ENCODE measurements around the gene RASGRP2.

Gene RASGRP2

GRCh38 chr11:64720640-64721358, 23.1 kb downstream of the RASGRP2 start:
- TF ChIP-seq, protein P1, sequence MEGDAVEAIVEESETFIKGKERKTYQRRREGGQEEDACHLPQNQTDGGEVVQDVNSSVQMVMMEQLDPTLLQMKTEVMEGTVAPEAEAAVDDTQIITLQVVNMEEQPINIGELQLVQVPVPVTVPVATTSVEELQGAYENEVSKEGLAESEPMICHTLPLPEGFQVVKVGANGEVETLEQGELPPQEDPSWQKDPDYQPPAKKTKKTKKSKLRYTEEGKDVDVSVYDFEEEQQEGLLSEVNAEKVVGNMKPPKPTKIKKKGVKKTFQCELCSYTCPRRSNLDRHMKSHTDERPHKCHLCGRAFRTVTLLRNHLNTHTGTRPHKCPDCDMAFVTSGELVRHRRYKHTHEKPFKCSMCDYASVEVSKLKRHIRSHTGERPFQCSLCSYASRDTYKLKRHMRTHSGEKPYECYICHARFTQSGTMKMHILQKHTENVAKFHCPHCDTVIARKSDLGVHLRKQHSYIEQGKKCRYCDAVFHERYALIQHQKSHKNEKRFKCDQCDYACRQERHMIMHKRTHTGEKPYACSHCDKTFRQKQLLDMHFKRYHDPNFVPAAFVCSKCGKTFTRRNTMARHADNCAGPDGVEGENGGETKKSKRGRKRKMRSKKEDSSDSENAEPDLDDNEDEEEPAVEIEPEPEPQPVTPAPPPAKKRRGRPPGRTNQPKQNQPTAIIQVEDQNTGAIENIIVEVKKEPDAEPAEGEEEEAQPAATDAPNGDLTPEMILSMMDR (IDR thresholded peaks at IDR 0.05; ENCODE audit: low read depth, low read length, missing control alignments), result no peak
- H3K36me3 ChIP-seq (replicated peaks), result no peaks in the 10 kb centered on the region
- DNase-seq, result no peak
- peaks cover 28% of the 10 kb centered on the region for H3K27me3 ChIP-seq (replicated peaks)
- in situ Hi-C loops (cut with HindIII; ENCODE audit: low pct_ligation_motif_present, low sequenced_read_pairs), result no loop called here
- no peak overlapping the region for H3K27ac ChIP-seq
- no peak overlapping the region for H3K4me3 ChIP-seq (ENCODE audit: low read depth, low read length)

- H3K27me3 ChIP-seq (replicated peaks), result peaks cover 34% of the 10 kb centered on the region
Measured at GRCh38 chr11:64720167-64720566, 23.8 kb downstream of the RASGRP2 start.

DNA sequence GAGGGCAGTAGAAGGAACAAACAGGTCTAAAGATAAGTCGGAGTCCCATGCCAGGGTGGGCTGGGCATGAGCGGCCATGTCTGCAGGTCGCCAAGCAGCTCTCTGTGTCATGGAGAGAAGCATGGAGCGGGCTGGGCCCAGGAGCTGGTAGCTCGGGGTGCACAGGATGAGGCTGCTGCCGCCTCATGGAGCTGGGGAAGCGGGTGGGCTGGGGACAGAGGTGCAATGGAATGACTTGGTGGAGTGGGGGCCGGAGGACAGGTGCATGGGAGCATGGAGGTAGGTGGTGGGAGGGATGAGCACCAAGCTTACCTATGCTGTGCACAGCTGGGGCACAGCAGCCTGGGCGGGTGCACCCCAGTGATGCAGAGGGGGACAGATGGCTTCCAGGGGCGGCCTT, 24.5 kb downstream of the RASGRP2 start:
- in situ Hi-C loops (cut with HindIII; ENCODE audit: low pct_ligation_motif_present, low sequenced_read_pairs), result no loop called here
- Histone ChIP-seq H3K27ac (no peak overlapping the region), H3K4me3 (ENCODE audit: low read depth, low read length) (no peak overlapping the region), H3K27me3 (replicated peaks) (peaks cover 40% of the 10 kb centered on the region), H3K36me3 (replicated peaks) (no peaks in the 10 kb centered on the region)
- DNase-seq, result no peak
- TF ChIP-seq, protein P1 (IDR thresholded peaks at IDR 0.05; ENCODE audit: low read depth, low read length, missing control alignments), result no peak

More at GRCh38 chr11:64720167-64720566, 23.8 kb downstream of the RASGRP2 start:
- TF ChIP-seq, protein P1 (IDR thresholded peaks at IDR 0.05; ENCODE audit: low read depth, low read length, missing control alignments), result no peak
- H3K36me3 ChIP-seq (replicated peaks), result no peaks in the 10 kb centered on the region
- in situ Hi-C loops (cut with HindIII; ENCODE audit: low pct_ligation_motif_present, low sequenced_read_pairs), result no loop called here
- H3K27ac ChIP-seq, result no peak overlapping the region
- no peak for DNase-seq
- no peak overlapping the region for H3K4me3 ChIP-seq (ENCODE audit: low read depth, low read length)

DNA sequence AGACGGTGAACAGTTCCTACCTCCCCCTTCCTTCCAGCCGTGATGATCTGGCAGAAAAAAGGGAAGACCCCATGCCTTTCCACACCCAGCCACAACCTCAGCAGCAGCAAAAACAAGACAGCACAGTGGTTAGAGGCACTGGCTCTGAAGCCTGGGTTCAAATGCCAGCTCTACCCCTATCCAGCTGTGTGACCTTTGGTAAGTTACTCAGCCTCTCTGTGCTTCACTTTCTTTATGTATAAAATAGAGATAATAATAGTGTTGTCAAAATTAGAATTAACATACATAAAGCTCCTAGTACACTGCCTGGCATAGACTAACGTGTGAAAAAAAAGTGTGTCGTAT, 25.2 kb downstream of the RASGRP2 start:
- Histone ChIP-seq H3K36me3 (replicated peaks) (no peaks in the 10 kb centered on the region), H3K27me3 (replicated peaks) (peaks cover 43% of the 10 kb centered on the region), H3K27ac (no peak overlapping the region), H3K4me3 (ENCODE audit: low read depth, low read length) (no peak overlapping the region)
- TF ChIP-seq, protein P1 (IDR thresholded peaks at IDR 0.05; ENCODE audit: low read depth, low read length, missing control alignments), result no peak
- no peak for DNase-seq
- in situ Hi-C loops (cut with HindIII; ENCODE audit: low pct_ligation_motif_present, low sequenced_read_pairs), result no loop called here

DNA sequence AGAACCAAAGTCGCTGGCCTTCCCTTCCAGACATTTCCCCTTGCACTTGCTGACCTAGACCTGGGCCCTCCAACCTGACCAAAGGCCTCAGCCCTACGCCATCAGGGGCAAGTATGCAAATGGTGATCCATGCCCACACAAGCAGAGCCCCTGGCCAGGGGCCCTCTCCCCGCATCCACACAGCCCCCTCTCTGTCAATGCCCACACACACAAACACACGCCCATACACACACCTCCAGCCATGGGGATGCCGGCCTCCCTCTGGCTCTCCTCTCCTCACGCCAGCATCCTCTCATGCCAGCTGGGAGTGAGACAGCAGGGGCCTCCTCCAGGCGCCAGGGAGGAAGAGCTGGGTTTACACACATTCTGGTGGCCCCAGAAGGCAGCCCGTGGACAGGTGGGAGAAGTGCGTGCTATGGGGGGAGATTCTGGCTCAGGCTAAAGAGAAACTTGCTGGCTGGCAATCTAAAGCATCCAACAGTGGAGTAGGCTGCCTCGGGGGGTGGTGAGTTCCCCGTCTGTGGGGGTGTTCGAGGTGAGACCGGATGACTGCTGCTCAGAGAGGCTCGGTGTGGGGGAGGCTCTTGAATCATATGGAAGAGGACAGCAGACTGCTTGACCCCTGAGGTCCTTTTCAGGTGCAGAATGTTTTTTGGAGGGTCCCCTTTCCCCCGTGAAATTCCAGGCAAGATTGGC, 25.7 kb downstream of the RASGRP2 start:
- DNase-seq, result no peak
- Histone ChIP-seq H3K27me3 (replicated peaks) (peaks cover 47% of the 10 kb centered on the region), H3K27ac (no peak overlapping the region), H3K4me3 (ENCODE audit: low read depth, low read length) (no peak overlapping the region), H3K36me3 (replicated peaks) (no peaks in the 10 kb centered on the region)
- in situ Hi-C loops (cut with HindIII; ENCODE audit: low pct_ligation_motif_present, low sequenced_read_pairs), result no loop called here
- TF ChIP-seq, protein P1 (IDR thresholded peaks at IDR 0.05; ENCODE audit: low read depth, low read length, missing control alignments), result no peak

Measured in brain microvascular endothelial cell (primary cell).